Muscle layer of duodenum (tissue), 2 donors: ENCODE measurements around the gene SYMPK.

Source experiments
- H3K27ac ChIP-seq: one replicate; pipeline ENCODE4 v1.7.0; 2013; ENCODE audit warnings: mild to moderate bottlenecking, low read length
- H3K27me3 ChIP-seq: one replicate; pipeline ENCODE4 v1.7.0; 2013; ENCODE audit warnings: low read depth, mild to moderate bottlenecking, control low read depth, low read length
- H3K36me3 ChIP-seq, 2 donors: one replicate each; pipeline ENCODE4 v1.7.0; 2013; ENCODE audit warnings: low read length in 2 of 2, control low read depth in 1 of 2, mild to moderate bottlenecking in 1 of 2; ENCODE audit not compliant: insufficient read depth in 2 of 2, control insufficient read depth in 1 of 2
- H3K4me1 ChIP-seq, 2 donors: one replicate each; pipeline ENCODE4 v1.7.0; 2013; ENCODE audit warnings: low read length in 2 of 2, mild to moderate bottlenecking in 2 of 2, control low read depth in 1 of 2, moderate library complexity in 1 of 2; ENCODE audit not compliant: insufficient read depth in 2 of 2, control insufficient read depth in 1 of 2
- H3K4me3 ChIP-seq, 2 donors: one replicate each; pipeline ENCODE4 v1.7.0; 2013; ENCODE audit warnings: low read length in 2 of 2, low read depth in 1 of 2, mild to moderate bottlenecking in 1 of 2
- H3K9me3 ChIP-seq, 2 donors: one replicate each; pipeline ENCODE4 v1.7.0; 2013; ENCODE audit warnings: low read length in 2 of 2, control low read depth in 1 of 2, mild to moderate bottlenecking in 1 of 2; ENCODE audit not compliant: control insufficient read depth in 1 of 2
- donor health status: healthy.

Gene SYMPK

GRCh38 chr19:45834970-45835369 is 28.0 kb downstream of the SYMPK start:
- H3K27ac ChIP-seq: no peak overlapping the region
- no peaks in the 10 kb centered on the region for H3K9me3 ChIP-seq
- no peak overlapping the region for H3K4me3 ChIP-seq
- no peaks in the 10 kb centered on the region for H3K4me1 ChIP-seq
- H3K27me3 ChIP-seq: no peaks in the 10 kb centered on the region
- H3K36me3 ChIP-seq: peaks cover 45 to 93% of the 10 kb centered on the region in 2 donors

- Histone ChIP-seq H3K9me3 (no peaks in the 10 kb centered on the region), H3K36me3 (peaks cover 69 to 97% of the 10 kb centered on the region in 2 donors), H3K4me3 (no peak overlapping the region), H3K27ac (no peak overlapping the region), H3K4me1 (peaks cover 0 to 5% of the 10 kb centered on the region in 2 donors), H3K27me3 (no peaks in the 10 kb centered on the region)
Observed at GRCh38 chr19:45828945-45829344, 34.0 kb downstream of the SYMPK start.

GRCh38 chr19:45828523-45828922 is 34.4 kb downstream of the SYMPK start:
- H3K4me1 ChIP-seq: peaks cover 0 to 5% of the 10 kb centered on the region in 2 donors
- no peak overlapping the region for H3K4me3 ChIP-seq
- no peak overlapping the region for H3K27ac ChIP-seq
- H3K36me3 ChIP-seq: peaks cover 70 to 96% of the 10 kb centered on the region in 2 donors
- no peaks in the 10 kb centered on the region for H3K9me3 ChIP-seq
- no peaks in the 10 kb centered on the region for H3K27me3 ChIP-seq

- Histone ChIP-seq H3K36me3 (peaks cover 78 to 96% of the 10 kb centered on the region in 2 donors), H3K27ac (no peak overlapping the region), H3K4me3 (no peak overlapping the region), H3K9me3 (no peaks in the 10 kb centered on the region), H3K4me1 (peaks cover 0 to 5% of the 10 kb centered on the region in 2 donors), H3K27me3 (no peaks in the 10 kb centered on the region)
Observed at GRCh38 chr19:45827459-45828093, 35.4 kb downstream of the SYMPK start.

- Histone ChIP-seq H3K4me3 (no peak overlapping the region), H3K27ac (no peak overlapping the region), H3K27me3 (no peaks in the 10 kb centered on the region), H3K4me1 (peaks cover 0 to 5% of the 10 kb centered on the region in 2 donors), H3K9me3 (no peaks in the 10 kb centered on the region), H3K36me3 (peaks cover 75 to 94% of the 10 kb centered on the region in 2 donors)
Observed at GRCh38 chr19:45826934-45827333, 36.0 kb downstream of the SYMPK start.

DNA sequence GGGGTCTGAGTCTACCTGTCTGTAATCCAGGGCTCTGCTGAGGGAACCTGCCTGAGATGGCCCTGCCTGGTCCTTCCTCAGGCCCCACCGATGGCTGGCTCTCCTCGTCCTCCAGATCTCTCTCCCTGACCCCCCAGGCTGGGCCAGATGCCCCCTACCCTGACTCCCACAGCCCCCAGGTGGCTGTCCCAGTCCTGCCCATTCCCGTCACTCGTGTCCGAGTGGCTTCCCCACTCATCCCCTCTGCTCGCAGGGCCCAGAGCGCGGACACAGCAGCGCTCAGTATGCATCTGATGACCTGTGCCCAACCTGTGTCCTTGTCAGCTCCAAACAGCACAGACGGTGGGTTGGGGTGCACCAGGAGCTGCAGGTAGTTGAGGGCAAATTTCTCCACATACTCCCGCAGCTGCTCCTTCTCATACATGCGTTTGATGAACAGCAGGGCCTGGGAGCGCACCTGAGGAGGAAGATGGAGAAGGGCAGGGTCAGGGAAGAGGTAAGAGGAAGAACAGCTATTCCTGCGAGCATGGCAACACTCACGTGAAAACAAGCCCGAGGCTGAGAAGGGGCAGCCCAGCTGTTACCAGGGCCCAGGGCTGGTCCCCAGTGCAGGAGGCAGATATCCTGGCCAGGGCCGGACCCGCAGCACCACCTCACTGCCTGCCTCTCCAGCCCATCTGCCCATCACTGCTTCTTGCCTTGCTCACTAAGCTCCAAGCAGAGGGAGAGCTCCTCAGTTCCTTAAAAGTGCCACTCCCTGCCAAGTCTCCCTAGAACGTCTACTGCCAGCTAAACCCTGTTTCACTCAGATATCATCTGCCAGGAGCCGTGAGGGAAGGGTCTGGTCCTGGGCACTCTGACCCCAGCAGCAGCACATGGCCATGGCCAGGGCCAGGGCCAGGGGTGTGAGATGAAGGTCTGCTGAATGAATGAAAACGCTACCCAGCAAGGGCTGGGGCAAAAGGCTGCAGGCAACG is 36.7 kb downstream of the SYMPK start:
- H3K9me3 ChIP-seq: no peaks in the 10 kb centered on the region
- peaks cover 69 to 93% of the 10 kb centered on the region in 2 donors for H3K36me3 ChIP-seq
- H3K27me3 ChIP-seq: no peaks in the 10 kb centered on the region
- peaks cover 0 to 5% of the 10 kb centered on the region in 2 donors for H3K4me1 ChIP-seq
- H3K4me3 ChIP-seq: no peak overlapping the region
- no peak overlapping the region for H3K27ac ChIP-seq

DNA sequence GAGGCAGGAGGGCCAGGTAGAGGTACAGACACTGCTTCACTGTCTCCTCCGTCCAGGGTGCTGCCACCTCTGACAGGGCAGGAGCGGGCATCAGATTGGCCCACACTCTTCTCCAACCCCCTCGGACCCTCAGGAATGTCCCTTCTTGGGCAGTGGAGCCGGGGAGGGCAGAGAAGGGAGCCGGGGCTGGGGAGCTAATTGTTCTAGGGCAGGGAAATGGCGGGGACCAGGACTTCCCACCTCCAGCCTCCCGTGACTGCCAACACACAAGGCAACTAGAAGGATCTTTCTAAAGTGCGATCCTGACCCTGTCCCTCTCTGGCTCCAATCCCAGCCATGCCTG is 37.7 kb downstream of the SYMPK start:
- Histone ChIP-seq H3K27ac (no peak overlapping the region), H3K27me3 (no peaks in the 10 kb centered on the region), H3K9me3 (no peaks in the 10 kb centered on the region), H3K4me3 (no peak overlapping the region), H3K36me3 (peaks cover 68 to 95% of the 10 kb centered on the region in 2 donors), H3K4me1 (peaks cover 0 to 5% of the 10 kb centered on the region in 2 donors)

DNA sequence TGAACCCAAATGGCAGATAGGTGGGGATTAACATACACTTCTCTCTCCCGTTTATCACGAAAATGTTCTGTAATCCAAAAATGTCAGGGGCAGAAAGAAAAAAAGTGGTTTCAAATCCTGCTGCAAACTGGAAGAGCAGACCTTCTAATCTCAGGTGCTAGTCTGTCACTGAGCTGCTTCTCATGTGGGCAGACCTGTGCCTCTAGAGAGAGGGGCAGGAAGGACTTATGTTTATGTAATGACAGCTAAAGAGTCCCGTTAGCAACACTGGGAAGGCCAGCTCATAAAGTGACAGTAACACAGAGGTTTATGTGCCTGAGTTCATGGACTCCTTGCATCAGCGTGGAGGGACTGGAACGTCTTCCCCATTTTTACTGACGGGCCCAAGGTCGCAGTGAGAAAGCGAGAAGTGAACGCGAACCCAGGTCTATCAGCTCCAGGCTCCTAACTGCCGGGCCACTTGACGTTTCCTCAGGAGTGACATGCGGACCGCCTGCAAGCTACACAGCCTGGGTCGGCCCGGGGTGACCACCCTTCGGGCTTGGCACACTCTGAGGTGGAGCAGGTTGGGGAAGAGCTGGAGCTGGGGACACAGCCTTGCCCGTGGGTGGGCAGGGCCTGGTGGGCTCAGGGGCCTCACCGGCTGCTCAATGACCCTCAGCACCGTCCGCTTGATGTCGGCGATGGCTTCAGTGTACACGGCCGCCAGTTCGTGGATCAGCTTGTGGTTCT is 38.2 kb downstream of the SYMPK start:
- Histone ChIP-seq H3K9me3 (no peaks in the 10 kb centered on the region), H3K36me3 (peaks cover 66 to 94% of the 10 kb centered on the region in 2 donors), H3K27me3 (no peaks in the 10 kb centered on the region), H3K4me1 (peaks cover 0 to 5% of the 10 kb centered on the region in 2 donors), H3K27ac (no peak overlapping the region), H3K4me3 (no peak overlapping the region)

DNA sequence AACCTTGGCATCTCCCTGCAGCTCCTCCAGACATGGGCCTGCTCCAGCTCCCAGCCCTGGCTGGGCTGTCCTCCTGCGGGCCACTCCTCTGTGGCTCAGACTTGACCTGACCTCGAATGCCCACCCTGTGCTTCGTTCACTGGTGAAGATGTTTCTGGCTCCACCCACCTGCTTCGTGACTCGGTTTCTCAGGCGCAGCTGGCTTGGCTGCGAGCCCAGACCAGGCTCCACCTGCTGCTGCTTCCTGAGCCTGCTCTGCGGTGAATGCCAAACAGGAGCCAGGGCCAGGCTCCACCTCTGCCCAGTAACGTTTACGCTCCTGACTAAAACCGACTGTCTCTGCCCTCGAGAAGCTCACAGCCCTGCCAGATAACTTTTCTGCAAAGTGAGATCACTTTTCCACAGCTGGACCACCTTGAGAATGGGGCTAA is 38.9 kb downstream of the SYMPK start:
- no peak overlapping the region for H3K27ac ChIP-seq
- no peaks in the 10 kb centered on the region for H3K27me3 ChIP-seq
- no peak overlapping the region for H3K4me3 ChIP-seq
- peaks cover 0 to 5% of the 10 kb centered on the region in 2 donors for H3K4me1 ChIP-seq
- peaks cover 61 to 94% of the 10 kb centered on the region in 2 donors for H3K36me3 ChIP-seq
- no peaks in the 10 kb centered on the region for H3K9me3 ChIP-seq

- Histone ChIP-seq H3K36me3 (peaks cover 52 to 87% of the 10 kb centered on the region in 2 donors), H3K4me3 (no peak overlapping the region), H3K27ac (no peak overlapping the region), H3K4me1 (peaks cover 0 to 5% of the 10 kb centered on the region in 2 donors), H3K27me3 (no peaks in the 10 kb centered on the region), H3K9me3 (no peaks in the 10 kb centered on the region)
Observed at GRCh38 chr19:45823182-45823581, 39.8 kb downstream of the SYMPK start.

GRCh38 chr19:45822716-45823115 is 40.2 kb downstream of the SYMPK start:
- no peak overlapping the region for H3K27ac ChIP-seq
- H3K9me3 ChIP-seq: no peaks in the 10 kb centered on the region
- no peaks in the 10 kb centered on the region for H3K27me3 ChIP-seq
- H3K4me1 ChIP-seq: peaks cover 0 to 5% of the 10 kb centered on the region in 2 donors
- no peak overlapping the region for H3K4me3 ChIP-seq
- peaks cover 48 to 82% of the 10 kb centered on the region in 2 donors for H3K36me3 ChIP-seq
